ENCODE measurements around the gene VTI1B. TPM values are rescaled to one million over a fixed set of nuclear protein-coding genes. Genes with fewer than 3 reads are reported as not detected.

VTI1B gene
- total RNA-seq, 1 experiment from 2014 or later = 105 TPM

DNA sequence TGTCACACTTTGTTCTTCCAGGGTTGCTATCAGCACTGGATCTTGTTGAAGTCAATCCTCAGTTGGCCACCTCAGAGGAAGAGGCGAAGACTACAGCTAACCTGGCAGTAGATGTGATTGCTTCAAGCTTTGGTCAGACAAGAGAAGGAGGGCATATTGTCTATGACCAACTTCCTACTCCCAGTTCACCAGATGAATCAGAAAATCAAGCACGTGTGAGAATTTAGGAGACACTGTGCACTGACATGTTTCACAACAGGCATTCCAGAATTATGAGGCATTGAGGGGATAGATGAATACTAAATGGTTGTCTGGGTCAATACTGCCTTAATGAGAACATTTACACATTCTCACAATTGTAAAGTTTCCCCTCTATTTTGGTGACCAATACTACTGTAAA lies 23.7 kb downstream of the VTI1B start:
- no peak overlapping the region for H3K4me3 ChIP-seq (ENCODE audit: low read length)
- no peak overlapping the region for H3K4me2 ChIP-seq (ENCODE audit: low read depth, low read length, poor library complexity, severe bottlenecking)
- H3K9ac ChIP-seq (ENCODE audit: low read length) = no peak overlapping the region
- H3K9me2 ChIP-seq (replicated peaks; ENCODE audit: insufficient read depth, low read length) = no peaks in the 10 kb centered on the region
- no peaks in the 10 kb centered on the region for H3K27me3 ChIP-seq (ENCODE audit: low read length)
- H4K20me1 ChIP-seq (ENCODE audit: insufficient read depth, low read depth, low read length) = no peaks in the 10 kb centered on the region
- no peak overlapping the region for H3K27ac ChIP-seq (ENCODE audit: low read length)
- H3K36me3 ChIP-seq (ENCODE audit: insufficient read depth, low read length) = peaks cover 82% of the 10 kb centered on the region
- H3K4me1 ChIP-seq (ENCODE audit: low read length) = no peaks in the 10 kb centered on the region
- DNase-seq = no peak
- H3K9me3 ChIP-seq (ENCODE audit: low read length) = no peaks in the 10 kb centered on the region
- H3K79me2 ChIP-seq (ENCODE audit: low read length) = no peaks in the 10 kb centered on the region
- no peak overlapping the region for H2AFZ ChIP-seq (ENCODE audit: low read length)

DNA sequence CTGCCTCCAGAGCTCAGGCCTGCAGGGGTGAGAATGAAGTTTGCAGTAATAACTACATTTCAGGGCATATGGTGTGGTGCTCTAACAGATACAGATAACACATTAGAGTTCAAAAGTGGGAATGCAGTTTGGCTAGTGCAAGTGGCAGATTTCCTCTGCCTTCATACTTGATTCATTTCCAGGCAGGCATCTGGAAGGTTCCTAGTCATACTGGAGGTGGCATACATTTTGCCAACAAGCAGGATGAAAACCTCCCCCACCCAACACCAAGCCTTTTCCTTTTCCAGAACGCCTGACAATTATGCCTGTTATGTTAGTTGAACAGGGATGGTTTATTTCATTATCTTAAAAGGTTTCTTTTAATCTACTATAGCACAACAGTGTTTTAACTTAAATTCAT lies 24.3 kb downstream of the VTI1B start:
- Histone ChIP-seq H4K20me1 (ENCODE audit: insufficient read depth, low read depth, low read length) (no peaks in the 10 kb centered on the region), H3K4me1 (ENCODE audit: low read length) (no peaks in the 10 kb centered on the region), H3K36me3 (ENCODE audit: insufficient read depth, low read length) (peaks cover 77% of the 10 kb centered on the region), H3K9me3 (ENCODE audit: low read length) (no peaks in the 10 kb centered on the region), H3K27me3 (ENCODE audit: low read length) (no peaks in the 10 kb centered on the region), H2AFZ (ENCODE audit: low read length) (no peak overlapping the region), H3K9me2 (replicated peaks; ENCODE audit: insufficient read depth, low read length) (no peaks in the 10 kb centered on the region), H3K79me2 (ENCODE audit: low read length) (no peaks in the 10 kb centered on the region), H3K9ac (ENCODE audit: low read length) (no peak overlapping the region), H3K27ac (ENCODE audit: low read length) (no peak overlapping the region), H3K4me3 (ENCODE audit: low read length) (no peak overlapping the region), H3K4me2 (ENCODE audit: low read depth, low read length, poor library complexity, severe bottlenecking) (no peak overlapping the region)
- DNase-seq = no peak

DNA sequence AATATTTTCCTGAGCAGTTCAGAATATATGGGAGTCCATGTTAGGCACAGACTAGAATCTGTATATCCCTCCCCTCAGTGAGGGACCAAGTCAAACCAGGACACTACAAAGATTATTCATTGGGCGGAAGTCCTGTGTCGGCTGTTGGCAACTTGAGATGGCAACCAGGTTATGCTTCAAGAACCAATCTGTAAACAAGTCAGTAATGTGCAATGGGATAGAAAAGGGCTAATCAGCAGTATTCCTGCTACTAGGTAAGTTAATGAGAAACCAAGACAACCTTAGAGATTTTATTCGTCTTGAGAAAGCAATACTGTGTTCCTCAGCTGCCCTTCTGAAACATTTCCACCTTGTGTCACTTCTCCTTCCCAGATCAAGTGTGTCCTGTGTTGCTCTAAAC lies 28.3 kb downstream of the VTI1B start:
- Histone ChIP-seq H3K36me3 (ENCODE audit: insufficient read depth, low read length) (peaks cover 43% of the 10 kb centered on the region), H3K27ac (ENCODE audit: low read length) (no peak overlapping the region), H3K27me3 (ENCODE audit: low read length) (no peaks in the 10 kb centered on the region), H3K9ac (ENCODE audit: low read length) (no peak overlapping the region), H3K4me2 (ENCODE audit: low read depth, low read length, poor library complexity, severe bottlenecking) (no peak overlapping the region), H3K4me1 (ENCODE audit: low read length) (no peaks in the 10 kb centered on the region), H2AFZ (ENCODE audit: low read length) (no peak overlapping the region), H4K20me1 (ENCODE audit: insufficient read depth, low read depth, low read length) (no peaks in the 10 kb centered on the region), H3K9me2 (replicated peaks; ENCODE audit: insufficient read depth, low read length) (no peaks in the 10 kb centered on the region), H3K4me3 (ENCODE audit: low read length) (no peak overlapping the region), H3K9me3 (ENCODE audit: low read length) (no peaks in the 10 kb centered on the region), H3K79me2 (ENCODE audit: low read length) (no peaks in the 10 kb centered on the region)
- no peak for DNase-seq

DNA sequence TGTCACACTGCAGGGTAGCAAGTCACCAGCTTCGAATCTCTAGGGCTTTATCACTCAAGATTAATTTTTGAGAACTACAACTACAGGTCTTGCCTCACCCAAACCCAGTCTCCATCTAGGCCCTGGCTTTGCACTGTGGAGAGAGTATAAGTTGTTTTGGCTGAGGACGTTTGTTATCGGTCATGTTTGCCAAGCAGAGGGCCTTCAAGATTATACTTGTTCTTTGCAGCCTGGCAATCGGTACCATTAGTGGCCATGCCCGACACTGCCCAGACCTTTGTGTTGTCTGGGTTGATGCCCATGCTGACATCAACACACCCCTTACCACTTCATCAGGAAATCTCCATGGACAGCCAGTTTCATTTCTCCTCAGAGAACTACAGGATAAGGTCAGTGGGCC lies 29.0 kb downstream of the VTI1B start:
- Histone ChIP-seq H3K4me2 (ENCODE audit: low read depth, low read length, poor library complexity, severe bottlenecking) (no peak overlapping the region), H4K20me1 (ENCODE audit: insufficient read depth, low read depth, low read length) (no peaks in the 10 kb centered on the region), H2AFZ (ENCODE audit: low read length) (no peak overlapping the region), H3K4me3 (ENCODE audit: low read length) (no peak overlapping the region), H3K9ac (ENCODE audit: low read length) (no peak overlapping the region), H3K36me3 (ENCODE audit: insufficient read depth, low read length) (peaks cover 35% of the 10 kb centered on the region; the same call in 1 of the 2 replicates), H3K27ac (ENCODE audit: low read length) (no peak overlapping the region), H3K79me2 (ENCODE audit: low read length) (no peaks in the 10 kb centered on the region), H3K9me3 (ENCODE audit: low read length) (no peaks in the 10 kb centered on the region), H3K27me3 (ENCODE audit: low read length) (no peaks in the 10 kb centered on the region), H3K4me1 (ENCODE audit: low read length) (no peaks in the 10 kb centered on the region), H3K9me2 (replicated peaks; ENCODE audit: insufficient read depth, low read length) (no peaks in the 10 kb centered on the region)
- DNase-seq = no peak

DNA sequence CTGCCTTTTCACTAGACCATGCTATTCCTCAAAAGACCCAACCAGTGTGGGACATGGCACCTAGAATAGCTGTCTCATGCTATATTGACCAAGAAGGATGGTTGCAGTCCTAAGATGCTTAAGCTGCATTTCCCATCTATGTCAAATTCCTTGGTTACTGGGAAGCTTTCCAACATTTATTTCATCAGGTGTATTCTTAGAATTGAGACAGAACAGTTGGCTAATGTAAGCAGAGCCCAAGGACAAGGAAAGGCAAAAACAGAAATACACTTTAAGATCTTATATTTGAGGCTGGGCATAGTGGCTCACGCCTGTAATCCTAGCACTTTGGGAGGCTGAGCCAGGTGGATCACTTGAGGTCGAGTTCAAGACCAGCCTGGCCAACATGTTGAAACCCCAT lies 30.0 kb downstream of the VTI1B start:
- no peaks in the 10 kb centered on the region for H4K20me1 ChIP-seq (ENCODE audit: insufficient read depth, low read depth, low read length)
- H3K9me2 ChIP-seq (replicated peaks; ENCODE audit: insufficient read depth, low read length) = no peaks in the 10 kb centered on the region
- no peak overlapping the region for H3K4me3 ChIP-seq (ENCODE audit: low read length)
- H3K9ac ChIP-seq (ENCODE audit: low read length) = no peak overlapping the region
- DNase-seq = no peak
- H3K79me2 ChIP-seq (ENCODE audit: low read length) = no peaks in the 10 kb centered on the region
- no peaks in the 10 kb centered on the region for H3K27me3 ChIP-seq (ENCODE audit: low read length)
- peaks cover 26% of the 10 kb centered on the region; the same call in 1 of the 2 replicates for H3K36me3 ChIP-seq (ENCODE audit: insufficient read depth, low read length)
- H2AFZ ChIP-seq (ENCODE audit: low read length) = no peak overlapping the region
- H3K9me3 ChIP-seq (ENCODE audit: low read length) = no peaks in the 10 kb centered on the region
- no peaks in the 10 kb centered on the region for H3K4me1 ChIP-seq (ENCODE audit: low read length)
- no peak overlapping the region for H3K4me2 ChIP-seq (ENCODE audit: low read depth, low read length, poor library complexity, severe bottlenecking)
- H3K27ac ChIP-seq (ENCODE audit: low read length) = no peak overlapping the region

DNA sequence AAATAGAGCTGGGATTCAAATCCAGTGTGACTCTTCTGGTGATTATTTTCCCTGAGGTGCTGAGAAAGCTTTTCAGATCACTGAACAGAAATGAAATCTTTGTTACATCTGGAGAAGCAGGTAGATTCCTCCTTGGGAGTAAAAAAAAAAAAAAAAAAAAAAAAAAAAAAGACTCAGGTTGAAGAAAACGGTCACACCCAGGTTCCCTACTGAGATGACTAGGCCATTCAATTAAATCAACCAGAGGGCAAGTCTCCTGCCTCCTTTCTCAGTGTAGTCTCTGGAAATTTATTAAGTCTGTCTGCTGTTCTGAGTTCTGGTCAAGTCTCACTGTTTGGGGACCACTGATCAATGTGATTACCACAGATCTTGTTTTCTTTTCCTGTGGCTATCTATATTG lies 30.7 kb downstream of the VTI1B start:
- no peaks in the 10 kb centered on the region for H3K4me1 ChIP-seq (ENCODE audit: low read length)
- H3K4me2 ChIP-seq (ENCODE audit: low read depth, low read length, poor library complexity, severe bottlenecking) = no peak overlapping the region
- H3K9me3 ChIP-seq (ENCODE audit: low read length) = no peaks in the 10 kb centered on the region
- no peaks in the 10 kb centered on the region for H3K79me2 ChIP-seq (ENCODE audit: low read length)
- no peaks in the 10 kb centered on the region for H3K9me2 ChIP-seq (replicated peaks; ENCODE audit: insufficient read depth, low read length)
- H3K9ac ChIP-seq (ENCODE audit: low read length) = no peak overlapping the region
- DNase-seq = no peak
- H3K27me3 ChIP-seq (ENCODE audit: low read length) = no peaks in the 10 kb centered on the region
- no peak overlapping the region for H3K27ac ChIP-seq (ENCODE audit: low read length)
- H3K36me3 ChIP-seq (ENCODE audit: insufficient read depth, low read length) = peaks cover 21% of the 10 kb centered on the region; the same call in 1 of the 2 replicates
- H2AFZ ChIP-seq (ENCODE audit: low read length) = no peak overlapping the region
- no peaks in the 10 kb centered on the region for H4K20me1 ChIP-seq (ENCODE audit: insufficient read depth, low read depth, low read length)
- H3K4me3 ChIP-seq (ENCODE audit: low read length) = no peak overlapping the region

DNA sequence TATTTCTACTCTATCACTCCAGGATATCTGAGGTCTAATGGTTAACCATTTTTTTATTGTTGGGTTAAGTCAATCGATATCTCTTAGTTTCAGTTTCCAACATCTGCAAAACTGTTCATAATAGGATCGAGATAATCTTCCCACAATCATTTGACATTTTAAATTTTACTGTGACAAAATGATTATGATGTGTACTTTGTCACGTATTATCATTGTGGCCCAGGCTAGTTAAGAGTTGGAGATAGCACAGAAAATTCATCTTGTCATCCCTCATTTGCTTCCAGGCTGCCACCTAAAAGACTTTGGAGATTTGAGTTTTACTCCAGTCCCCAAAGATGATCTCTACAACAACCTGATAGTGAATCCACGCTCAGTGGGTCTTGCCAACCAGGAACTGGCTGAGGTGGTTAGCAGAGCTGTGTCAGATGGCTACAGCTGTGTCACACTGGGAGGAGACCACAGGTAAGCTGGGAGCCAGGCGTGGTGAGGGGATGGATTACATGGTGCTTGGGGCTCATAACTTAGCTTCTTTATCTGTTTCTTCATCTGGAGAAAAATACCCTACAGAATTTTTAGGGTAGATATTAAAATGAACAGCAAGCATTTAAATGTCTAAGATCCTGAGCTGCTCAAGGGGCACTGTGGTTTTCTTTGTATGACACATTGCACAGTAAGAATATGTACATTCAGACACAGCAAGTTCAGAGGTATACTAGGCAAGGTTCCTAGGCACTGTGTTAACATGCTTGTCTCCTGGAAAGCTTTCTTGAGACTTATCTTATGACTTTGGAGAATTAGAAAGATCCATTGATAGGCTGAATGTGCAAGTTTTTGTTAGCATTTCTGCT lies 32.3 kb downstream of the VTI1B start:
- Histone ChIP-seq H3K4me1 (ENCODE audit: low read length) (no peaks in the 10 kb centered on the region), H3K9ac (ENCODE audit: low read length) (no peak overlapping the region), H3K4me3 (ENCODE audit: low read length) (no peak overlapping the region), H2AFZ (ENCODE audit: low read length) (no peak overlapping the region), H3K36me3 (ENCODE audit: insufficient read depth, low read length) (peaks cover 9% of the 10 kb centered on the region; the same call in 1 of the 2 replicates), H3K27ac (ENCODE audit: low read length) (no peak overlapping the region), H3K27me3 (ENCODE audit: low read length) (no peaks in the 10 kb centered on the region), H3K9me3 (ENCODE audit: low read length) (no peaks in the 10 kb centered on the region), H4K20me1 (ENCODE audit: insufficient read depth, low read depth, low read length) (no peaks in the 10 kb centered on the region), H3K79me2 (ENCODE audit: low read length) (no peaks in the 10 kb centered on the region), H3K4me2 (ENCODE audit: low read depth, low read length, poor library complexity, severe bottlenecking) (no peak overlapping the region), H3K9me2 (replicated peaks; ENCODE audit: insufficient read depth, low read length) (no peaks in the 10 kb centered on the region)
- no peak for DNase-seq

DNA sequence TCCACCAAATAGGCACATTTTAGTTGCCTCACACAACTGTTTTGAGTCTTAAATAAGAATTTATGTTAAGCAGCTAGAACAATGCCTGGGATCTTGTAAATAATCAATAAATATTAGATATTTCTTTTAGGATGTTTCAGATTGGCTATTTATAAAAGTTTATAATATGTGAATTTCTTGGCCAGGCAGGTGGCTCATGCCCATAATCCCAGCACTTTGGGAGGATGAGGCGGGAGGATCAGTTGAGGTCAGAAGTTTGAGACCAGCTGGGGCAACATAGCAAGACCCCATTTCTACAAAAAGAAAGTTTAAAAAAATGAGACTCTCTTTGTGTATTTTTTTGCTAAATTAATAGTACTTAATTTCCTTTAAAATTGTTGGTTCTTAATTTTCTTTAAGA lies 33.0 kb downstream of the VTI1B start:
- Histone ChIP-seq H3K9me2 (replicated peaks; ENCODE audit: insufficient read depth, low read length) (no peaks in the 10 kb centered on the region), H3K27ac (ENCODE audit: low read length) (no peak overlapping the region), H4K20me1 (ENCODE audit: insufficient read depth, low read depth, low read length) (no peaks in the 10 kb centered on the region), H3K9ac (ENCODE audit: low read length) (no peak overlapping the region), H3K4me3 (ENCODE audit: low read length) (no peak overlapping the region), H3K27me3 (ENCODE audit: low read length) (no peaks in the 10 kb centered on the region), H3K4me1 (ENCODE audit: low read length) (no peaks in the 10 kb centered on the region), H3K4me2 (ENCODE audit: low read depth, low read length, poor library complexity, severe bottlenecking) (no peak overlapping the region), H3K36me3 (ENCODE audit: insufficient read depth, low read length) (peaks cover 6% of the 10 kb centered on the region; the same call in 1 of the 2 replicates), H3K9me3 (ENCODE audit: low read length) (no peaks in the 10 kb centered on the region), H2AFZ (ENCODE audit: low read length) (no peak overlapping the region), H3K79me2 (ENCODE audit: low read length) (no peaks in the 10 kb centered on the region)
- DNase-seq = no peak
